ENCODE data around the gene DLG2. TPM values are rescaled to one million over a fixed set of nuclear protein-coding genes. Genes with fewer than 3 reads are reported as not detected.

Gene DLG2
- total RNA-seq, 4 donors from 2014 or later = 37.9 to 71.5 (median 44.9) TPM

GRCh38 chr11:83725269-83725560, 1901.9 kb downstream of the DLG2 start:
- Histone ChIP-seq H3K9me3 (no peaks in the 10 kb centered on the region), H3K27me3 (no peaks in the 10 kb centered on the region), H3K36me3 (no peaks in the 10 kb centered on the region), H3K4me1 (peaks cover 39% of the 10 kb centered on the region), H3K27ac (peak overlapping the region; percentile 84), H3K4me3 (peak overlapping the region; percentile 38)
- DNase-seq (ENCODE audit: low spot score in 2 of 2) = no peak
- TF ChIP-seq CTCF (IDR thresholded peaks at IDR 0.05) (no peak), POLR2A (IDR thresholded peaks at IDR 0.05) (no peak), EP300 (IDR thresholded peaks at IDR 0.05) (no peak), POLR2AphosphoS5 (IDR thresholded peaks at IDR 0.05) (no peak)
- WGBS = 12% methylated on average over 4 of the region's 4 CpGs

- Histone ChIP-seq H3K36me3 (no peaks in the 10 kb centered on the region), H3K4me3 (peak overlapping the region; percentile 38), H3K9me3 (no peaks in the 10 kb centered on the region), H3K27me3 (no peaks in the 10 kb centered on the region), H3K27ac (peak overlapping the region; percentile 84), H3K4me1 (peaks cover 39% of the 10 kb centered on the region)
- WGBS = 11% methylated on average over 6 of the region's 6 CpGs
- no peak for DNase-seq (ENCODE audit: low spot score in 2 of 2)
- TF ChIP-seq EP300 (IDR thresholded peaks at IDR 0.05) (no peak), CTCF (IDR thresholded peaks at IDR 0.05) (no peak), POLR2A (IDR thresholded peaks at IDR 0.05) (no peak), POLR2AphosphoS5 (IDR thresholded peaks at IDR 0.05) (no peak)
These were observed 1903.1 kb downstream of the DLG2 start for GRCh38 chr11:83723999-83724398.

- WGBS = 51% methylated on average over 4 of the region's 4 CpGs
- DNase-seq (ENCODE audit: low spot score in 2 of 2) = no peak
- Histone ChIP-seq H3K36me3 (no peaks in the 10 kb centered on the region), H3K4me3 (no peak overlapping the region), H3K9me3 (no peaks in the 10 kb centered on the region), H3K4me1 (peaks cover 39% of the 10 kb centered on the region), H3K27ac (no peak overlapping the region), H3K27me3 (no peaks in the 10 kb centered on the region)
- no peak for TF ChIP-seq CTCF (IDR thresholded peaks at IDR 0.05)
- no peak for TF ChIP-seq POLR2AphosphoS5 (IDR thresholded peaks at IDR 0.05)
- TF ChIP-seq POLR2A (IDR thresholded peaks at IDR 0.05) = no peak
- TF ChIP-seq EP300 (IDR thresholded peaks at IDR 0.05) = no peak
These were observed 1904.6 kb downstream of the DLG2 start for GRCh38 chr11:83722392-83723119.

GRCh38 chr11:83721263-83721662, 1905.9 kb downstream of the DLG2 start:
- TF ChIP-seq POLR2A (IDR thresholded peaks at IDR 0.05) (no peak), CTCF (IDR thresholded peaks at IDR 0.05) (no peak), POLR2AphosphoS5 (IDR thresholded peaks at IDR 0.05) (no peak), EP300 (IDR thresholded peaks at IDR 0.05) (no peak)
- DNase-seq (ENCODE audit: low spot score in 2 of 2) = no peak
- H3K36me3 ChIP-seq = no peaks in the 10 kb centered on the region
- no peak overlapping the region for H3K4me3 ChIP-seq
- peaks cover 39% of the 10 kb centered on the region for H3K4me1 ChIP-seq
- WGBS = 66% methylated on average over 2 of the region's 2 CpGs
- H3K27me3 ChIP-seq = no peaks in the 10 kb centered on the region
- H3K9me3 ChIP-seq = no peaks in the 10 kb centered on the region
- H3K27ac ChIP-seq = no peak overlapping the region

- H3K27me3 ChIP-seq = no peaks in the 10 kb centered on the region
These were observed 1906.5 kb downstream of the DLG2 start for GRCh38 chr11:83720675-83721074.

More at GRCh38 chr11:83720675-83721074, 1906.5 kb downstream of the DLG2 start:
- 84% methylated on average over 2 of the region's 2 CpGs for WGBS
- DNase-seq (ENCODE audit: low spot score in 2 of 2) = no peak
- no peak overlapping the region for H3K27ac ChIP-seq
- TF ChIP-seq EP300 (IDR thresholded peaks at IDR 0.05) (no peak), POLR2A (IDR thresholded peaks at IDR 0.05) (no peak), CTCF (IDR thresholded peaks at IDR 0.05) (no peak), POLR2AphosphoS5 (IDR thresholded peaks at IDR 0.05) (no peak)
- H3K4me3 ChIP-seq = no peak overlapping the region
- H3K4me1 ChIP-seq = peaks cover 36% of the 10 kb centered on the region
- H3K9me3 ChIP-seq = no peaks in the 10 kb centered on the region
- no peaks in the 10 kb centered on the region for H3K36me3 ChIP-seq

All from suprapubic skin (tissue), 4 donors.